Breast epithelium (tissue), 4 donors: ENCODE measurements around the gene ARMC9. TPM values are rescaled to one million over a fixed set of nuclear protein-coding genes. Genes with fewer than 3 reads are reported as not detected.

Source experiments
- DNase-seq, 2 donors: peaks; one replicate each; pipeline ENCODE4 v3.0.0-alpha.2; 2019; ENCODE audit warnings: low spot score in 2 of 2
- H3K27ac ChIP-seq, 2 donors: fragments of 200-600 bp; sonication (generic) in 1 of 2; one replicate each; pipeline ENCODE4 v1.5.1; 2016 to 2019; ENCODE audit warnings: mild to moderate bottlenecking in 1 of 2
- H3K27me3 ChIP-seq, 2 donors: fragments of 200-600 bp; sonication (generic) in 1 of 2; one replicate each; pipeline versions ENCODE4 v1.5.1 to v1.6.0; 2017 to 2019; ENCODE audit warnings: control low read depth in 1 of 2, mild to moderate bottlenecking in 1 of 2
- H3K36me3 ChIP-seq: fragments of 200-600 bp; one replicate; pipeline ENCODE4 v1.5.1; 2019
- H3K4me1 ChIP-seq, 2 donors: fragments of 200-600 bp; sonication (generic); one replicate each; pipeline ENCODE4 v1.5.1; 2016 to 2019; ENCODE audit warnings: control low read depth in 1 of 2
- H3K4me3 ChIP-seq, 3 donors: fragments of 200-600 bp; sonication (generic); 1 replicate in 2 of 3; 2 replicates in 1 of 3; pipeline ENCODE4 v1.5.1; 2016 to 2019; ENCODE audit warnings: mild to moderate bottlenecking in 3 of 3, moderate library complexity in 2 of 3
- H3K9me3 ChIP-seq, 2 donors: fragments of 200-600 bp; sonication (generic) in 1 of 2; one replicate each; pipeline ENCODE4 v1.5.1; 2016 to 2019; ENCODE audit warnings: control low read depth in 1 of 2
- CTCF ChIP-seq, 3 donors: fragments of 450-650 bp; IDR thresholded peaks; one replicate each; pipeline ENCODE4 v1.5.1; 2016 to 2017; ENCODE audit warnings: antibody characterized with exemption in 3 of 3, mild to moderate bottlenecking in 3 of 3, moderate library complexity in 3 of 3
- POLR2A ChIP-seq: fragments of 450-650 bp; IDR thresholded peaks from one replicate; pipeline ENCODE4 v1.6.1; 2016; ENCODE audit warnings: antibody characterized with exemption, mild to moderate bottlenecking, moderate library complexity
- POLR2AphosphoS5 ChIP-seq, 3 donors: sonication (generic); formaldehyde crosslinking; IDR thresholded peaks; one replicate each; pipeline ENCODE4 v1.6.1; 2017; ENCODE audit warnings: antibody characterized with exemption in 3 of 3
- intact Hi-C: fragments of 100-400 bp; cut with DNase I; formaldehyde crosslinking; loops from one replicate; pipeline ENCODE4 v1.15.1; 2023; ENCODE audit warnings: low total_unique reads
- total RNA-seq, 3 donors: library from RNA; depleted of rRNA; stranded (reverse); fragments of >200 nt; gene quantifications; one replicate each; pipeline ENCODE4 v1.1.0, GENCODE V29; 2016

ARMC9 gene
- total RNA-seq, result 10 to 100 TPM in 2 of 3 donors, 1 to 10 TPM in 1; 4.0 to 20.8 (median 18.0) TPM

- peak; percentile 59 to 67 for DNase-seq
- peaks cover 0 to 2% of the 10 kb centered on the region in 2 donors for H3K4me1 ChIP-seq
- H3K36me3 ChIP-seq, result no peaks in the 10 kb centered on the region
- intact Hi-C loops, result no loop called here
- H3K27me3 ChIP-seq, result no peaks in the 10 kb centered on the region
- H3K9me3 ChIP-seq, result no peaks in the 10 kb centered on the region
- peak within 1 kb of the TSS; percentile 76 to 84 (median 80) for H3K4me3 ChIP-seq
- TF ChIP-seq CTCF (IDR thresholded peaks at IDR 0.05) (no peak), POLR2AphosphoS5 (IDR thresholded peaks at IDR 0.05) (peak; percentile 16 to 36 (median 33)), POLR2A (no peak)
- peak within 1 kb of the TSS; percentile 55 to 61 for H3K27ac ChIP-seq
Observed at GRCh38 chr2:231198291-231199173, at the start of gene ARMC9. TSS of gene ARMC9 (plus strand) at chr2:231198631. CDS start at chr2:231206239, 7,608 bp downstream.

- Histone ChIP-seq H3K36me3 (no peaks in the 10 kb centered on the region), H3K27me3 (no peaks in the 10 kb centered on the region), H3K9me3 (no peaks in the 10 kb centered on the region), H3K27ac (no peak overlapping the region), H3K4me3 (no peak overlapping the region), H3K4me1 (no peaks in the 10 kb centered on the region)
- TF ChIP-seq POLR2AphosphoS5 (IDR thresholded peaks at IDR 0.05) (no peak), CTCF (IDR thresholded peaks at IDR 0.05) (no peak), POLR2A (no peak)
- no peak for DNase-seq
- intact Hi-C loops, result no loop called here
Observed at GRCh38 chr2:231152800-231153557, 45.5 kb upstream of the ARMC9 start.

GRCh38 chr2:231159306-231159705 is 39.1 kb upstream of the ARMC9 start:
- H3K27ac ChIP-seq, result peak overlapping the region in 1 of 2 donors; percentile 48

GRCh38 chr2:231160701-231161100 is 37.7 kb upstream of the ARMC9 start:
- TF ChIP-seq POLR2AphosphoS5 (IDR thresholded peaks at IDR 0.05), result no peak
- no peak for TF ChIP-seq CTCF (IDR thresholded peaks at IDR 0.05)
- TF ChIP-seq POLR2A, result no peak
- H3K4me1 ChIP-seq, result no peaks in the 10 kb centered on the region
- intact Hi-C loops, result loop anchor here (10.0 kb wide), 1 partner anchor 1354 kb away; no protein-coding TSS in a partner anchor
- DNase-seq, result no peak
- H3K9me3 ChIP-seq, result no peaks in the 10 kb centered on the region
- no peaks in the 10 kb centered on the region for H3K27me3 ChIP-seq
- H3K27ac ChIP-seq, result peak overlapping the region; percentile 31 to 74
- no peaks in the 10 kb centered on the region for H3K36me3 ChIP-seq
- H3K4me3 ChIP-seq, result no peak overlapping the region

More at GRCh38 chr2:231159306-231159705, 39.1 kb upstream of the ARMC9 start:
- intact Hi-C loops, result no loop called here
- H3K4me3 ChIP-seq, result no peak overlapping the region
- DNase-seq, result no peak
- no peaks in the 10 kb centered on the region for H3K4me1 ChIP-seq
- H3K9me3 ChIP-seq, result no peaks in the 10 kb centered on the region
- no peaks in the 10 kb centered on the region for H3K36me3 ChIP-seq
- H3K27me3 ChIP-seq, result no peaks in the 10 kb centered on the region
- TF ChIP-seq POLR2AphosphoS5 (IDR thresholded peaks at IDR 0.05) (no peak), POLR2A (no peak), CTCF (IDR thresholded peaks at IDR 0.05) (no peak)
